SK-N-DZ (cell line): ENCODE measurements around the gene EIF2B5.

Experiments
- small RNA-seq, 2 experiments: library from RNA; depleted of rRNA; stranded (forward); fragments of <200 nt; gene quantifications; one replicate each; pipeline ENCODE3, GENCODE V24; 2014

EIF2B5 gene

Small RNA genes within 50 kb of the gene (small RNA-seq; reads per million reads assigned to genes)
- 0 reads per million in 2 experiments for gene RF00019
